HG02973 (cell line): ENCODE results near the gene MYPN.
"Not testable (repeated sequence)": the region's sequence is repeated elsewhere in the genome, so short reads cannot be mapped to it uniquely, and the experiment has no call there.

ENCODE experiments used
- ATAC-seq: cut with Tn5 transposase; IDR thresholded peaks from one replicate; pipeline ENCODE4 v1.9.1; 2021; ENCODE audit warnings: moderate library complexity; ENCODE audit not compliant: unreplicated experiment

The MYPN gene

GRCh38 chr10:68223535-68224165 lies 114.4 kb downstream of the MYPN start:
- no peak for ATAC-seq

- no peak for ATAC-seq
Observed at GRCh38 chr10:68224810-68225209, 115.5 kb downstream of the MYPN start.

DNA sequence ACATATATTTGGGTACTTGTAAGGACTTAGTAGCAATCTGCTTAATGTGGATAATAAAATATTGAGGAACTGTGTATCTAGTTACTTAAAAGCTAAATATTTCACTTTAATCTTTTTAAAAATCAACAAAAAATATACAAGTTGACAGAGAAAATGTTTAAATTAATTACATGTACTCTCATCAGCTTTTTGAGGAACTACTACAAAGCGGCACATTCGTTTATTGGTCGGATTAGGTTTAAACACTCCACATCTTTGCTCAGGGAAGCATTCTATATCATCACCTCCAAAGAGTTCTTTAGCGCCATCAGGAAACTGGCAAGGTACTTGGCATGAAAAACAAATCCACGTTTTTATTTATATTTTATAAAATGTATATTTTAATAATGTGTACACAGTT lies 121.0 kb downstream of the MYPN start:
- ATAC-seq: no peak

GRCh38 chr10:68231106-68231816 lies 122.0 kb downstream of the MYPN start:
- ATAC-seq: peak; percentile 92

GRCh38 chr10:68231817-68232251 lies 122.5 kb downstream of the MYPN start, which contains the start of gene ATOH7:
ATOH7 (minus strand) TSS chr10:68232113; CDS start chr10:68231677, 436 bp downstream.
- no peak for ATAC-seq

GRCh38 chr10:68233046-68233445 lies 123.8 kb downstream of the MYPN start:
- ATAC-seq: no peak

- ATAC-seq: no peak
Observed at GRCh38 chr10:68235111-68235510, 125.8 kb downstream of the MYPN start.

- no peak for ATAC-seq
Observed at GRCh38 chr10:68235581-68235980, 126.3 kb downstream of the MYPN start.

DNA sequence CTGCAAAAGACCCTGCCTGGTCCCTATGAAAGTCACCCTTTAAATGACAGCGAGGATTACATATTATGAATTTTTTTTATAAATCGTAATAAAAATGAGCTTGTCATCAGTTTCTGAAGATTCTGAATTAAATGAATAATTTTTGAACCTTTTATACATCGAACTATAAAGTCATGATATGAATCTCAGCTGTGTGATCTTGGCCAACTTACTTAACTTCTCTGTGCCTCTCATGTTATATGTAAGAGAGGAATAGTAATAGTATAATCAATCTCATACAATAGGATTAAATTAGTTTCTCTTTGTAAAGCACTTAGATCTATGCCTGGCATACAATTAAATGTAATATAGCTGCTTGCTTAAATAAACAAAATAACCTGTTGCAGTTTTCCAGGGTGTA lies 127.9 kb downstream of the MYPN start:
- ATAC-seq: no peak

GRCh38 chr10:68238371-68238770 lies 129.1 kb downstream of the MYPN start:
- ATAC-seq: no peak

DNA sequence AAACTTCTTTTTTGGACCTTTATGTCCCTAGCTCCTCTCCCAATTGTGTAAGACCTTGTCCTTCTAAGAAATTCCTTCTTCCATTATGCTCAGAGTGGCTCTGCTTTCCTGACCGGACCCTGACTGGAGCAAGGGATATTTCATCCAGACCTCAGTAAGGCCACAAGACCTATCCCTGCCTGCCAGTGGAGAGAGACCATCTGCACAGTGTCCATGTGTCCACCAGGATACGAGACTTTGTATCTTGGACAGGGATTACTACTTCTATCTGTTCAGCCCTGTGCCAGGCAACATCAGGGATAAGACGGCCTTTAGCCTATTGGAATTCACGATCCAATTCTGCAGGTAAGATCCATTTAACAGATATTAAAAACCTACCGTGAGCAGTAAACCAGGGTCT lies 129.8 kb downstream of the MYPN start:
- no peak for ATAC-seq

DNA sequence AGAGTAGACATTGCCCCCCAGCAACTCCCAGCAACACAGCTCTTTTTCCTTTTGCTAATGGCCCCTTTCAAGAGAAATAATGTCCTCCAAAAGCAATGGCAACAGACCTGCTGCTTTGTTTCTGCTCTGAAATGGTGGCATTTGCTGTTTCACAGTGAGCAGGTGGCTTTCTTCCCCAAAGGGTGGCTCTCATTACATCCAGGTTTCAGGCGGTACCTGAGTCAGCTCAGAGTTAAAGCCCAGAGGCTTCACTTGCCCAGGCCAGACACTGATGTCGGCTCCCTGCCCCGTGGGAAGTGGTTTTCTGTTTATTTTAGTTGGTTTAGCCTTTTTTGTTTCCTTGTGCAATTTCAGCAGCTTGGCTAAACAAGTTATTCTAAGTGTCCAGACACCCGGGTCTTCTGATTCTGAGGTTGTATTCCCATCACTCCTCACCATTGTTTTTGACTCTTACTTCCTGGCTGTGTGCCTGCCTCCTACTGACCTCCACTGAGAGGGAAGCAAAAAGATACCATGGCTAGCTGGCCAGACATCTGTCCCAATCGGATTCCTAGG lies 130.4 kb downstream of the MYPN start:
- ATAC-seq: no peak

- no peak for ATAC-seq
Observed at GRCh38 chr10:68242051-68242450, 132.8 kb downstream of the MYPN start.

- ATAC-seq: not testable (repeated sequence)
Observed at GRCh38 chr10:68246397-68246796, 137.1 kb downstream of the MYPN start.

GRCh38 chr10:68247931-68248330 lies 138.6 kb downstream of the MYPN start:
- ATAC-seq: no peak

- no peak for ATAC-seq
Observed at GRCh38 chr10:68249297-68249696, 140.0 kb downstream of the MYPN start.

DNA sequence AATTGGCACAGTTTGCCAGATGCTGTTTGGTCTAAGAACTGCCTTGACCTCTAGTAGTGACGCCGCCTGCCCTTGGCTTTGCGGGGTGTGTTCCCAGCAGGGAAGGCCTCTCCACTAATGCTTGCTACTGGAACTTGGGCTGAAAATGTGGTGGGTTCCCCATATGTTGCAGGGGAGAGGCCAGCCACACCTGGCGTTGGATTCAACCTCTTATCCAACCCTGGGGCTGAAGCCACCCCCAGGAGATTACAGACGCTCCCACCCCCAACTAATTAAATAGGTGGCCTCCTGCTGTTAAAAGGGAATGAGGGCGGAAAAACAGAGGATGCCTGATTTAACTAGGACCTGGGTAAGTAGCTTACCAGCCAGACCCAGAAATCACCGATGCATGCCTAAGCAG lies 141.9 kb downstream of the MYPN start:
- no peak for ATAC-seq

DNA sequence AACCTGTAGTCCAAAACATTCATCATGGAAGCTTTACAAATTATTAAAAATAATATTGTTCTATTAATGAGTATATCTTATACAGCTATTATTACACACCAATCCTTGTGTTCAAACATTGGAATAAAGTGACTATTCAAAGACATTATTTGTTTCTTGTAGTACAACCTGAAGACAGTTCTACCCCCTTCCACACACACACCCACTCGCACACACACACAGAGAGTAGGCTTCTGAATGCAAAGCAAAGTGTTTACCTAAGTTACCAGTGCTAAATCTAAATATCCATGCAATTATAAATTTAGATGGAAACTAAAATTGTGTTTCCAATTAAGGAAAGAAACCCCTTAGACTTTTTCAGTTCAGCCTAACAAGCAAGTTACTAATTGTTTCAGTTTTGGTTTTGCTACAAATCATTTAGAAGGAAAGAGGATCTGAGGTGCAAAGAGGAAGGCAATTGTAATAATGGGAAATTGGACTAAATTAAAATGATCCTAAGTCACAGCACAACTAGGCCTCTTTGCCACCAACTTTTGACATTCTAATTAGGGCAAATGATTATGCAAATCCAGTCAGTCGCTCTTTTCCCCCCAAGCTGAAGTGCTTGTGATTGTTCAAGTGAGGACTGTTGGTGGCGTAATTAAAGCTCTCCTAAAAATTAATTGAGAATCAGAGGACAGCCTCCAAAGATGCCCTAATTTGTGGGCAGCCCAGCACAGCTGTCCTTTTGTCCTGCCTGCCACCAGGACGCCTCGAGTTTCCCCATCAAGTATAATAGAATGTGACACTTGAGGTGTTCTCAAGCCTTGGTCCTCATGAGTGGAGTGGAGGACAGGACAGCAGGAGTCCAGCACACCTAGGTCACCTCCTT lies 142.6 kb downstream of the MYPN start:
- ATAC-seq: no peak

- no peak for ATAC-seq
Observed at GRCh38 chr10:68253346-68253745, 144.1 kb downstream of the MYPN start.

DNA sequence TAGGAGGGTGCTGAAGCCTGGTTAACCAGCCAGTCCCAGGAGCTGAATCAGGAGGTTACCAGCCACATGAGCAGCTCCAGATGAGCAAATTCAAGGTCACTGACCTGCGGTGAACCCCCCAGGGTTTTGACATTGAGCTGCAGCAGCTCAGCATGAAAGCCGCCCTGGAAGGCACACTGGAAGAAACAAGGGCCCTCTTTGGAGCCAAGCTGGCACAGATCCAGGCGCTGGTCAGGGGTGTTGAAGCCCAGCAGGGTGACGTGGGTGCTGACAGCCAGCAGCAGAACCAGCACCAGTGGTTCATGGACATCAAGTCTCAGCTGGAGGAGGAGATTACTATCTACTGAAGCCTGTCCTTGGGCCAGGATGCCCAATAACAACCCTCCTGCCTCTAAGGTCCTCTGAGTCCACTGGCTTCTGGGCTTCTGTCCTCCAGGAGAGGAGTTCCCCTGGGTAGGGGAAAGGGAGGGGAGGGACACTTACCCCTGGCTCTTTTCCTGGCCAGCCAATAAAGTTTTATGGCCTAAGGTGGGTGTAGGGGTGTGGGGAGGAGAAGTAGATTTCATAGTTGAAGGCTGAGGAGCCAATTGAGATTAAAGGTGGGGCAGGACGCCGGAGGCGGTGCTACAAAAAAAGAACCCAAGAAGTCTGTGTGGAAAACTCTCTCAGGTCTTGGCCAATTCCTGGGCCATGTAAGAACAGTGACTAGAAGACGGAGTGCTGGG lies 152.0 kb downstream of the MYPN start:
- ATAC-seq: no peak
